Measurements from ENCODE around the gene SQSTM1. TPM values are rescaled to one million over a fixed set of nuclear protein-coding genes. Genes with fewer than 3 reads are reported as not detected.

The SQSTM1 gene
- polyA plus RNA-seq, 1 of the 3 experiments (the other 2 are of a cell fraction): 181 TPM

- TF ChIP-seq RAD21 (IDR thresholded peaks at IDR 0.05; ENCODE audit: low read length): no peak
- no peak for TF ChIP-seq CHD2 (IDR thresholded peaks at IDR 0.05; ENCODE audit: low read length, partially characterized antibody)
Measured at GRCh38 chr5:179882338-179882737, 61.6 kb downstream of the SQSTM1 start (continued).

- POLR2A ChIA-PET: no interaction called here
Measured at GRCh38 chr5:179883163-179883562, 62.5 kb downstream of the SQSTM1 start.

More at GRCh38 chr5:179883163-179883562, 62.5 kb downstream of the SQSTM1 start:
- no peaks in the 10 kb centered on the region for H3K4me1 ChIP-seq (ENCODE audit: control insufficient read depth in 1 of 2, insufficient read depth in 2 of 2, low read depth in 1 of 2, low read length in 1 of 2)
- peaks cover 44 to 58% of the 10 kb centered on the region in 2 experiments for H3K36me3 ChIP-seq (replicated peaks in 1 of 2; ENCODE audit: control insufficient read depth in 1 of 2, insufficient read depth in 2 of 2, low read length in 1 of 2)
- H2AFZ ChIP-seq (ENCODE audit: low read depth): no peak overlapping the region
- H3K4me2 ChIP-seq: no peak overlapping the region
- no peaks in the 10 kb centered on the region for H3K9me2 ChIP-seq
- H3K9me3 ChIP-seq: peaks cover 15% of the 10 kb centered on the region
- TF ChIP-seq, protein P1, sequence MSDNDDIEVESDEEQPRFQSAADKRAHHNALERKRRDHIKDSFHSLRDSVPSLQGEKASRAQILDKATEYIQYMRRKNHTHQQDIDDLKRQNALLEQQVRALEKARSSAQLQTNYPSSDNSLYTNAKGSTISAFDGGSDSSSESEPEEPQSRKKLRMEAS (IDR thresholded peaks at IDR 0.05; ENCODE audit: low read depth): no peak
- TF ChIP-seq TCF12 (IDR thresholded peaks at IDR 0.05): no peak
- no peak for TF ChIP-seq MXI1 (IDR thresholded peaks at IDR 0.05; ENCODE audit: low read depth, low read length)
- no peak for TF ChIP-seq FOXJ3 (CRISPR knock-in tag; IDR thresholded peaks at IDR 0.05)
- no peak for TF ChIP-seq RXRA (IDR thresholded peaks at IDR 0.05; ENCODE audit: borderline replicate concordance, low read depth)
- TF ChIP-seq TAF1 (IDR thresholded peaks at IDR 0.05; ENCODE audit: borderline replicate concordance, low read depth, low read length): no peak
- no peak for TF ChIP-seq ELF1 (IDR thresholded peaks at IDR 0.05)
- TF ChIP-seq RFX5 (IDR thresholded peaks at IDR 0.05; ENCODE audit: low read length): no peak
- TF ChIP-seq IRF3 (IDR thresholded peaks at IDR 0.05; ENCODE audit: low read depth, low read length): no peak
- TF ChIP-seq POLR2AphosphoS5 (IDR thresholded peaks at IDR 0.05; ENCODE audit: low read depth, low read length): no peak
- TF ChIP-seq, protein P2, sequence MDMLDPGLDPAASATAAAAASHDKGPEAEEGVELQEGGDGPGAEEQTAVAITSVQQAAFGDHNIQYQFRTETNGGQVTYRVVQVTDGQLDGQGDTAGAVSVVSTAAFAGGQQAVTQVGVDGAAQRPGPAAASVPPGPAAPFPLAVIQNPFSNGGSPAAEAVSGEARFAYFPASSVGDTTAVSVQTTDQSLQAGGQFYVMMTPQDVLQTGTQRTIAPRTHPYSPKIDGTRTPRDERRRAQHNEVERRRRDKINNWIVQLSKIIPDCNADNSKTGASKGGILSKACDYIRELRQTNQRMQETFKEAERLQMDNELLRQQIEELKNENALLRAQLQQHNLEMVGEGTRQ (IDR thresholded peaks at IDR 0.05; ENCODE audit: borderline replicate concordance, low read depth, low read length): no peak
- no peak for TF ChIP-seq ZBTB33 (IDR thresholded peaks at IDR 0.05; ENCODE audit: borderline replicate concordance, low read depth)
- TF ChIP-seq RCOR1 (IDR thresholded peaks at IDR 0.05; ENCODE audit: low read length): no peak
- no peak for TF ChIP-seq NRF1 (IDR thresholded peaks at IDR 0.05; ENCODE audit: low read depth, low read length)
- TF ChIP-seq FOXM1 (IDR thresholded peaks at IDR 0.05; ENCODE audit: low read depth): no peak
- no peak for DNase-seq
- no peaks in the 10 kb centered on the region for H3K27me3 ChIP-seq (ENCODE audit: insufficient read depth)
- WGBS (ENCODE audit: low lambda C conversion rate): 92% methylated on average over 3 of the region's 3 CpGs
- H4K20me1 ChIP-seq (ENCODE audit: insufficient read depth): no peaks in the 10 kb centered on the region
- H3K27ac ChIP-seq (ENCODE audit: low read depth in 2 of 2, low read length in 1 of 2): no peak overlapping the region
- no peaks in the 10 kb centered on the region for H3K79me2 ChIP-seq (ENCODE audit: insufficient read depth)
- no peaks in the 10 kb centered on the region for H3F3A ChIP-seq (replicated peaks; ENCODE audit: insufficient read depth)
- no peak overlapping the region for H3K9ac ChIP-seq
- H3K4me3 ChIP-seq (ENCODE audit: low read depth in 2 of 2, low read length in 1 of 2): no peak overlapping the region
- CTCF ChIA-PET: interaction anchor here (1.1 kb wide), 1 partner anchor 25 kb away, joined by 3 read pairs; no protein-coding TSS in a partner anchor

Measured in SK-N-SH (cell line).